ENCODE results near the gene SLC24A4.

Gene SLC24A4

GRCh38 chr14:92439537-92440344, 116.8 kb downstream of the SLC24A4 start:
- TF ChIP-seq, protein P1, sequence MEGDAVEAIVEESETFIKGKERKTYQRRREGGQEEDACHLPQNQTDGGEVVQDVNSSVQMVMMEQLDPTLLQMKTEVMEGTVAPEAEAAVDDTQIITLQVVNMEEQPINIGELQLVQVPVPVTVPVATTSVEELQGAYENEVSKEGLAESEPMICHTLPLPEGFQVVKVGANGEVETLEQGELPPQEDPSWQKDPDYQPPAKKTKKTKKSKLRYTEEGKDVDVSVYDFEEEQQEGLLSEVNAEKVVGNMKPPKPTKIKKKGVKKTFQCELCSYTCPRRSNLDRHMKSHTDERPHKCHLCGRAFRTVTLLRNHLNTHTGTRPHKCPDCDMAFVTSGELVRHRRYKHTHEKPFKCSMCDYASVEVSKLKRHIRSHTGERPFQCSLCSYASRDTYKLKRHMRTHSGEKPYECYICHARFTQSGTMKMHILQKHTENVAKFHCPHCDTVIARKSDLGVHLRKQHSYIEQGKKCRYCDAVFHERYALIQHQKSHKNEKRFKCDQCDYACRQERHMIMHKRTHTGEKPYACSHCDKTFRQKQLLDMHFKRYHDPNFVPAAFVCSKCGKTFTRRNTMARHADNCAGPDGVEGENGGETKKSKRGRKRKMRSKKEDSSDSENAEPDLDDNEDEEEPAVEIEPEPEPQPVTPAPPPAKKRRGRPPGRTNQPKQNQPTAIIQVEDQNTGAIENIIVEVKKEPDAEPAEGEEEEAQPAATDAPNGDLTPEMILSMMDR (conservative IDR thresholded peaks at IDR 0.05; ENCODE audit: control insufficient read depth, insufficient read depth, low read depth, low read length), result no peak
- H3K4me3 ChIP-seq (ENCODE audit: control insufficient read depth, low read depth, low read length), result no peak overlapping the region
- no peak for DNase-seq (ENCODE audit: low read depth)

DNA sequence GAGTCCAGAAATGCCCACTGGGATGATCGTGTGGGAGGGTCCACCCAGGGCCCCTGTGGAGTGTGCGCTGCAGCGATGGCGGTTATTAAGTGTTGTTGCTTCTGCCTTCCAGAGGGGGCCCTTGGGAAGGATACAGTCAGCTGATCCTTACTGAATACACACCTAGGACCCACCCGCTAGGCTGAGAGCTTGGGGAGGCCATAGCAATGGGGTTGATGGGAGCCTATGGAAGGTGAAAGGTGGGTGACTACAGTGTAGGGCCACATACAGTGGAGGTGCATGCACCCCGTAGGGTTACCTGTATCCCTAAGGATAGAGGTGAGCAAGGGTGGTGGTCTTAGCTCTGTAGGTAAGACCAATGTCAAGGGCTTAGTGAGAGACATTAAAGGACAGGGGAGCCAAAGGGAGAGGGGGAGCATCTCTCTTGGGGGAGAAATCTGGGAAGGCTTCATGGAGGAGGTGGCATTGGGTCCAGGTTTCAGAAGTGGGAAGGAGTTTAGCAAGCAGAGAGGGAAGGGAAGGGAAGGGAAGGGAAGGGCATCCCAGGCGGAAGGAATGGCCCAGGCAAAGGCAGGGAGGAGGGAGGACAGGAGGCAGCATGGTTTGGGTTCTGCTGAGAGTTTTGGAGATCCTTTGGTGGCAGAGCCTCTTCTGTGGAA, 117.5 kb downstream of the SLC24A4 start:
- H3K4me3 ChIP-seq (ENCODE audit: control insufficient read depth, low read depth, low read length), result no peak overlapping the region
- TF ChIP-seq, protein P1 (conservative IDR thresholded peaks at IDR 0.05; ENCODE audit: control insufficient read depth, insufficient read depth, low read depth, low read length), result no peak
- DNase-seq (ENCODE audit: low read depth), result no peak

DNA sequence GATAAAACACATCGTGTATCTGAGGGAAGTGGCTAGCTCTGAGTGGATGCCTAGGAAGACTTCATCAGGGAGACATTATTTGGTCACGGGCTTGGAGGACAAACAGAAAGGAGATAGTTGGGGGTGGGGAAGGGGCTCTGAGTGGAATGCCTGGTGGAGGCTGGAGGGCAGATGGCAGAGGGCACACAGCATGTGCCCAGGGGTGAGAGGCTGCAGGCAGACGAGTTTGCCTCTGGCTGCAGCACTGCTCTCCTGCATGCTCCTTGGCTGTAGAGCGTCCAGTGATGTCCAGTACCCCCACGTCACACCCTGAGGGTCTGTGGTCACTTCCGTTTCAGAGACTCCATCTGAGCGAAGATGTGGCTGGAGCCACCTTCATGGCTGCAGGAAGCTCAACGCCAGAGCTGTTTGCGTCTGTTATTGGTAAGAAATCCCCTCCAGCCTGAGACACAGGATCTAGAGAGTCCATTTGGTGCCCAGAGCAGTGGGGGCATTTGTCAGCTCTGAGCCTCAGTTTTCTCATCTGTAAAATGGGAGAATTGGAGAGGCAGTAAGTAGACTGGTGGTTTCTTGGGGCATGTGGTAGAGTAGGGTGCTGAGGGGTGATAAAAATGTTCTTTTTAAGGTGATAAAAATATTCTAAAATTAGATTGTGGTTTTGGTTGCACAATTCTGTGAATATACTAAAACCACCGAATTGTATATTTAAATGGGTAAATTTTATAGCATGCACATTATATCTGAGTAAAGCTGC, 119.0 kb downstream of the SLC24A4 start:
- TF ChIP-seq, protein P1 (conservative IDR thresholded peaks at IDR 0.05; ENCODE audit: control insufficient read depth, insufficient read depth, low read depth, low read length), result no peak
- H3K4me3 ChIP-seq (ENCODE audit: control insufficient read depth, low read depth, low read length), result no peak overlapping the region
- no peak for DNase-seq (ENCODE audit: low read depth)

DNA sequence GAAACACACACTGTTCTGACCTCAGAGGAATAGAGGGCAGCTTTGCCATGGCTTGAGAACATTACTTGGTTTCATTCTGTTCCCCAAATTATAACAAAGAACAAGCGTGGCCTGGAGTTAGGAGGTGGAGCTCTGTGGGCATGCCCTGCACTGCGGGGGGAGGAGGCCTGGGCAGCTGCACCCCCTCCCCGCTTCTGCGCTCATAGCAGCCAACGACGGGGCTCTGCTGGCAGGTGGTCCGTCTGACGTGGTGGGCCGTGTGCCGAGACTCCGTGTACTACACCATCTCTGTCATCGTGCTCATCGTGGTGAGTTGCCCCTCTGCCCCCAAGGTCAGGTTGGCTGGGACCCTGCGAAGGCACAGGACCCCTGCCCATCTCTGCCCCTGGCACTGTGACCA, 120.2 kb downstream of the SLC24A4 start:
- no peak for DNase-seq (ENCODE audit: low read depth)
- TF ChIP-seq, protein P1 (conservative IDR thresholded peaks at IDR 0.05; ENCODE audit: control insufficient read depth, insufficient read depth, low read depth, low read length), result no peak
- H3K4me3 ChIP-seq (ENCODE audit: control insufficient read depth, low read depth, low read length), result no peak overlapping the region

GRCh38 chr14:92443741-92444140, 120.8 kb downstream of the SLC24A4 start:
- no peak overlapping the region for H3K4me3 ChIP-seq (ENCODE audit: control insufficient read depth, low read depth, low read length)
- TF ChIP-seq, protein P1 (conservative IDR thresholded peaks at IDR 0.05; ENCODE audit: control insufficient read depth, insufficient read depth, low read depth, low read length), result no peak
- no peak for DNase-seq (ENCODE audit: low read depth)

- no peak for DNase-seq (ENCODE audit: low read depth)
- TF ChIP-seq, protein P1 (conservative IDR thresholded peaks at IDR 0.05; ENCODE audit: control insufficient read depth, insufficient read depth, low read depth, low read length), result no peak
- no peak overlapping the region for H3K4me3 ChIP-seq (ENCODE audit: control insufficient read depth, low read depth, low read length)
Measured at GRCh38 chr14:92446771-92447170, 123.8 kb downstream of the SLC24A4 start.

All from fibroblast of mammary gland (primary cell).